HepG2 (cell line): ENCODE measurements around the gene FNDC3A. TPM values are rescaled to one million over a fixed set of nuclear protein-coding genes. Genes with fewer than 3 reads are reported as not detected.

ENCODE experiments used
- ATAC-seq: fragments of 200-7000 bp; cut with Tn5 transposase; 3 replicates; pipeline ENCODE4 v1.9.1; 2020; ENCODE audit warnings: mild to moderate bottlenecking, moderate library complexity
- BruUV-seq: library from RNA; stranded (reverse); fragments of 400-500 nt; replicated peaks from 2 replicates; lab custom pipeline; 2021; lab: Mats Ljungman, UMichigan
- CTCF ChIA-PET: fragments of 300-600 bp; formaldehyde crosslinking; extraction: SDS; loops from one replicate; lab custom pipeline; 2021; ENCODE audit warnings: low total read pairs, inconsistent platforms, low intra/inter-chr PET ratio; lab: Yijun Ruan, JAX
- POLR2A ChIA-PET: fragments of 350-600 bp; sonication (Branson Sonifier 250); formaldehyde crosslinking; loops from one replicate; lab custom pipeline; 2020; ENCODE audit warnings: antibody characterized with exemption, inconsistent platforms; lab: Yijun Ruan, JAX
- DNase-seq: peaks from one replicate; pipeline ENCODE4 v3.0.0-alpha.2; 2015; ENCODE audit warnings: low spot score
- FAIRE-seq: peaks from 3 replicates; lab custom pipeline; 2011; peaks lifted over from hg19 to GRCh38; lab: Jason Lieb, UNC
- H2AFZ ChIP-seq: one replicate; pipeline ENCODE4 v1.6.1; 2011; ENCODE audit warnings: low read length, inconsistent platforms
- H3K27ac ChIP-seq: fragments of 300-600 bp; 3 replicates; pipeline ENCODE4 v1.8.0; 2011; ENCODE audit warnings: mixed run types, mild to moderate bottlenecking, mixed read lengths, low read length, inconsistent platforms; ENCODE audit not compliant: insufficient read depth; ENCODE audit errors: extremely low read length
- H3K27me3 ChIP-seq, 2 experiments: fragments of 200-600 bp in 1 of 2; 2 replicates in 1 of 2; 3 replicates in 1 of 2; pipeline versions ENCODE4 v1.6.0 to v1.8.0; 2011; ENCODE audit warnings: low read length in 2 of 2, mild to moderate bottlenecking in 2 of 2, moderate library complexity in 2 of 2, inconsistent platforms in 1 of 2; ENCODE audit not compliant: insufficient read depth in 2 of 2, control insufficient read depth in 1 of 2
- H3K36me3 ChIP-seq, 2 experiments: fragments of 200-600 bp in 1 of 2; replicated peaks in 1 of 2; 2 replicates in 1 of 2; 3 replicates in 1 of 2; pipeline versions ENCODE4 v1.5.1 to v1.8.0; 2011; ENCODE audit warnings: low read length in 2 of 2, inconsistent platforms in 1 of 2; ENCODE audit not compliant: insufficient read depth in 2 of 2, control insufficient read depth in 1 of 2
- H3K4me1 ChIP-seq: 2 replicates; pipeline ENCODE4 v1.5.1; 2012; ENCODE audit warnings: low read length, inconsistent platforms; ENCODE audit not compliant: insufficient read depth
- H3K4me2 ChIP-seq: 2 replicates; pipeline ENCODE4 v1.6.0; 2011; ENCODE audit warnings: low read depth, low read length, inconsistent platforms
- H3K4me3 ChIP-seq, 3 experiments: fragments of 200-600 bp in 1 of 3; sonication (generic), shearing (Covaris generic) in 1 of 3; replicated peaks in 1 of 3; 2 replicates each; pipeline ENCODE4 v1.5.1; 2011 to 2016; ENCODE audit warnings: low read length in 3 of 3, inconsistent platforms in 2 of 3, low read depth in 2 of 3, mild to moderate bottlenecking in 2 of 3, control low read depth in 1 of 3, mixed read lengths in 1 of 3; ENCODE audit not compliant: insufficient read depth in 1 of 3
- H3K79me2 ChIP-seq: one replicate; pipeline ENCODE4 v1.6.1; 2011; ENCODE audit warnings: low read length, inconsistent platforms; ENCODE audit not compliant: insufficient read depth
- H3K9ac ChIP-seq: 2 replicates; pipeline ENCODE4 v1.6.0; 2011; ENCODE audit warnings: mild to moderate bottlenecking, low read depth, low read length, inconsistent platforms; ENCODE audit not compliant: insufficient read depth
- H3K9me3 ChIP-seq: 2 replicates; pipeline ENCODE4 v1.5.1; 2012; ENCODE audit warnings: mild to moderate bottlenecking, low read length
- H4K20me1 ChIP-seq: 2 replicates; pipeline ENCODE4 v1.6.0; 2011; ENCODE audit warnings: inconsistent platforms, mild to moderate bottlenecking, low read length, moderate library complexity; ENCODE audit not compliant: insufficient read depth
- GABPA ChIP-seq, 2 experiments: IDR thresholded peaks; 2 replicates each; pipeline ENCODE4 v1.6.1; 2011 to 2016; ENCODE audit warnings: low read depth in 2 of 2, low read length in 1 of 2, missing biosample characterization in 1 of 2, missing genetic modification characterization in 1 of 2
- HNRNPLL ChIP-seq: fragments of 200-400 bp; formaldehyde crosslinking; IDR thresholded peaks from 2 replicates; pipeline ENCODE4 v1.6.1; 2017; ENCODE audit warnings: mild to moderate bottlenecking, low read depth, low read length; ENCODE audit not compliant: poor library complexity, severe bottlenecking
- KDM1A ChIP-seq: IDR thresholded peaks from 2 replicates; pipeline ENCODE4 v1.6.1; 2016; ENCODE audit warnings: missing compliant biosample characterization
- KDM4B ChIP-seq: sonication (generic); formaldehyde crosslinking; IDR thresholded peaks from 2 replicates; pipeline ENCODE4 v1.4.0; 2020; ENCODE audit warnings: missing genetic modification reagents
- MTF1 ChIP-seq: sonication (generic); formaldehyde crosslinking; IDR thresholded peaks from 2 replicates; pipeline ENCODE4 v1.5.0; 2020; ENCODE audit warnings: missing genetic modification reagents
- ZFAT ChIP-seq: sonication (generic); formaldehyde crosslinking; conservative IDR thresholded peaks from 2 replicates; pipeline ENCODE4 v1.8.1; 2023; ENCODE audit warnings: missing genetic modification reagents, inconsistent platforms
- ZNF441 ChIP-seq: sonication (generic); formaldehyde crosslinking; IDR thresholded peaks from 2 replicates; pipeline ENCODE4 v1.7.0; 2021; ENCODE audit warnings: missing genetic modification reagents, borderline replicate concordance
- ZNF770 ChIP-seq: sonication (generic); formaldehyde crosslinking; IDR thresholded peaks from 2 replicates; pipeline ENCODE4 v1.5.0; 2020; ENCODE audit warnings: mild to moderate bottlenecking, missing genetic modification reagents
- WGBS: methylation state at CpG from one replicate; pipeline ENCODE4 v1.1.6; 2017; ENCODE audit warnings: low lambda C conversion rate; 5-methylcytosine and 5-hydroxymethylcytosine counted together
- in situ Hi-C: cut with HindIII; loops from 2 replicates; pipeline ENCODE4 v1.10.0; 2017; ENCODE audit warnings: low pct_unique_long_range_greater_than_20kb; ENCODE audit not compliant: extremely low pct_ligation_motif_present
- intact Hi-C: fragments of 100-400 bp; cut with micrococcal nuclease; formaldehyde crosslinking; loops from one replicate; pipeline ENCODE4 v1.10.0; 2022; ENCODE audit not compliant: unreplicated experiment
- polyA plus RNA-seq, 8 experiments: library from polyadenylated mRNA; depleted of rRNA in 3 of 8; stranded (reverse) in 7 of 8; unstranded in 1 of 8; fragments of >200 nt; fragmentation: Illumina TruSeq in 4 of 8; extraction: Trizol in 4 of 8; gene quantifications; 2 replicates each; pipeline versions ENCODE4 v1.2.1 to v1.2.3, GENCODE V29; 2011 to 2016; ENCODE audit warnings: low read depth in 4 of 8, missing spikeins in 1 of 8, mixed read lengths in 1 of 8; ENCODE audit not compliant: insufficient read depth in 1 of 8
- total RNA-seq, 5 experiments: library from RNA; depleted of rRNA; stranded (reverse); fragments of >200 nt; fragmentation: Illumina TruSeq; extraction: Trizol; gene quantifications; 2 replicates each; pipeline ENCODE4 v1.2.3, GENCODE V29; 2016; ENCODE audit warnings: low read depth in 1 of 5

The FNDC3A gene
- total and polyA plus RNA-seq, 2 of the 13 experiments (the other 11 are each of a cell fraction or from before 2014, with no cell fraction given), result 36.7 to 39.3 TPM

DNA sequence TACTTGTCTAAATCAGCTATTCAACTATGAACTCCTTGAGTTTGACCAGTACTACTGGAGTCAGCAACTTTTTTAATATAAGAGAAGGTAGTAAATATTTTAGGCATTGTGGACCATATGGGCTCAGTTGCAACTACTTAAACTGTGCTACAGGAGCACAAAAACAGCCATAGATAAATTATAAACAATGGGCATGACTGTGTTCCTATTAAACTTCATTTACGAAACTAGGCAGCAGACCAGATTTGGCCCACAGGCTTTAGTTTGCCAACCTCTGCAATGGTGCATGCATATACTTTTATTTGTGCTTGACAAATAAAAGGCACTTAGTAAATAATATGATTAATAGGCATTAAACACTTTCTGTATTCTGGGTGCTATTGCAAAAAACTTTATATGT lies 7.6 kb downstream of the FNDC3A start:
- no peak for FAIRE-seq
- Histone ChIP-seq H3K9ac (no peak overlapping the region), H3K36me3 (no peaks in the 10 kb centered on the region), H3K79me2 (peaks cover 69% of the 10 kb centered on the region), H2AFZ (no peak overlapping the region), H3K27me3 (no peaks in the 10 kb centered on the region), H3K4me1 (peaks cover 35% of the 10 kb centered on the region), H3K4me2 (no peak overlapping the region), H3K4me3 (no peak overlapping the region), H3K9me3 (no peaks in the 10 kb centered on the region), H4K20me1 (peaks cover 10% of the 10 kb centered on the region; the same call in 1 of the 2 replicates), H3K27ac (no peak overlapping the region)
- CTCF ChIA-PET, result no interaction called here
- ATAC-seq, result no peak
- POLR2A ChIA-PET, result no interaction called here
- intact Hi-C loops (no loop called here), in situ Hi-C loops (no loop called here)
- 100% methylated on average over 1 of the region's 1 CpG for WGBS
- BruUV-seq, result no TSS peak
- DNase-seq, result no peak
- no peak for TF ChIP-seq GABPA (IDR thresholded peaks at IDR 0.05; ENCODE audit: low read depth, low read length)
- TF ChIP-seq GABPA (CRISPR knock-in tag; IDR thresholded peaks at IDR 0.05; ENCODE audit: low read depth), result no peak
- TF ChIP-seq ZFAT (CRISPR knock-in tag), result no peak
- TF ChIP-seq ZNF770, result no peak
- TF ChIP-seq KDM4B (CRISPR knock-in tag), result no peak
- no peak for TF ChIP-seq KDM1A (CRISPR knock-in tag)
- TF ChIP-seq ZNF441 (CRISPR knock-in tag), result no peak
- TF ChIP-seq MTF1, result no peak
- TF ChIP-seq HNRNPLL, result no peak
